Brain microvascular endothelial cell (primary cell): ENCODE results near the gene ATF7.
A peak's percentile ranks its signal among the peaks of the same experiment; 100 is the strongest.
"Not testable (repeated sequence)": the region's sequence is repeated elsewhere in the genome, so short reads cannot be mapped to it uniquely, and the experiment has no call there.

Experiments used
- DNase-seq: peaks from one replicate; pipeline ENCODE4 v3.0.0-alpha.2; 2020
- H3K27ac ChIP-seq: fragments of 250-450 bp; sonication (Bioruptor Pico); 2 replicates; pipeline ENCODE4 v1.5.1; 2020; ENCODE audit warnings: mild to moderate bottlenecking, moderate library complexity
- H3K27me3 ChIP-seq: fragments of 250-450 bp; sonication (Bioruptor Pico); replicated peaks from 2 replicates; pipeline ENCODE4 v1.5.1; 2020; ENCODE audit warnings: mild to moderate bottlenecking
- H3K36me3 ChIP-seq: fragments of 250-450 bp; sonication (Bioruptor Pico); replicated peaks from 2 replicates; pipeline ENCODE4 v1.5.1; 2020; ENCODE audit warnings: mild to moderate bottlenecking
- H3K4me3 ChIP-seq: 2 replicates; pipeline ENCODE4 v1.5.1; 2011; ENCODE audit warnings: low read depth, mild to moderate bottlenecking, control low read depth, low read length, moderate library complexity
- CTCF ChIP-seq: IDR thresholded peaks from 2 replicates; pipeline ENCODE4 v1.5.1; 2011; ENCODE audit warnings: low read depth, mild to moderate bottlenecking, moderate library complexity, low read length, control low read depth, inconsistent platforms; ENCODE audit errors: missing control alignments
- in situ Hi-C: cut with HindIII; loops from 2 replicates; pipeline ENCODE4 v1.10.0; 2017; ENCODE audit warnings: low sequenced_read_pairs, low pct_ligation_motif_present

Gene ATF7

GRCh38 chr12:53568809-53569557, 57.2 kb downstream of the ATF7 start:
- TF ChIP-seq CTCF, result no peak
- Histone ChIP-seq H3K36me3 (no peaks in the 10 kb centered on the region), H3K4me3 (no peak overlapping the region), H3K27me3 (no peaks in the 10 kb centered on the region), H3K27ac (peak overlapping the region; percentile 19)
- DNase-seq, result peak; percentile 40
- in situ Hi-C loops, result no loop called here

- TF ChIP-seq CTCF, result no peak
- no peak for DNase-seq
- Histone ChIP-seq H3K4me3 (no peak overlapping the region), H3K27ac (no peak overlapping the region), H3K27me3 (no peaks in the 10 kb centered on the region), H3K36me3 (no peaks in the 10 kb centered on the region)
- in situ Hi-C loops, result no loop called here
Observed at GRCh38 chr12:53567961-53568808, 58.0 kb downstream of the ATF7 start.

GRCh38 chr12:53565376-53565775, 60.8 kb downstream of the ATF7 start:
- H3K27me3 ChIP-seq, H3K4me3 ChIP-seq, H3K36me3 ChIP-seq, H3K27ac ChIP-seq, in situ Hi-C loops, DNase-seq: not testable (repeated sequence)

- no peaks in the 10 kb centered on the region for H3K27me3 ChIP-seq
- H3K27ac ChIP-seq, result no peak overlapping the region
- no peak for TF ChIP-seq CTCF
- in situ Hi-C loops, result no loop called here
- H3K36me3 ChIP-seq, result no peaks in the 10 kb centered on the region
- no peak overlapping the region for H3K4me3 ChIP-seq
- DNase-seq, result no peak
Observed at GRCh38 chr12:53564941-53565340, 61.2 kb downstream of the ATF7 start.

- Histone ChIP-seq H3K27ac (no peak overlapping the region), H3K36me3 (no peaks in the 10 kb centered on the region), H3K4me3 (no peak overlapping the region), H3K27me3 (no peaks in the 10 kb centered on the region)
- no peak for TF ChIP-seq CTCF
- in situ Hi-C loops, result no loop called here
- DNase-seq, result no peak
Observed at GRCh38 chr12:53564278-53564677, 61.9 kb downstream of the ATF7 start.

GRCh38 chr12:53563452-53564028, 62.6 kb downstream of the ATF7 start:
- Histone ChIP-seq H3K4me3 (no peak overlapping the region), H3K27me3 (no peaks in the 10 kb centered on the region), H3K27ac (no peak overlapping the region), H3K36me3 (no peaks in the 10 kb centered on the region)
- in situ Hi-C loops, result no loop called here
- DNase-seq, result no peak
- TF ChIP-seq CTCF, result no peak
